ENCODE measurements around the gene NCAPH2. TPM values are rescaled to one million over a fixed set of nuclear protein-coding genes. Genes with fewer than 3 reads are reported as not detected.
"Not testable (repeated sequence)": the region's sequence is repeated elsewhere in the genome, so short reads cannot be mapped to it uniquely, and the experiment has no call there.

The NCAPH2 gene
- total and polyA plus RNA-seq, 2 of the 8 experiments (the other 6 are each of a cell fraction or from before 2014, with no cell fraction given): 62.2 to 81.6 TPM

DNA sequence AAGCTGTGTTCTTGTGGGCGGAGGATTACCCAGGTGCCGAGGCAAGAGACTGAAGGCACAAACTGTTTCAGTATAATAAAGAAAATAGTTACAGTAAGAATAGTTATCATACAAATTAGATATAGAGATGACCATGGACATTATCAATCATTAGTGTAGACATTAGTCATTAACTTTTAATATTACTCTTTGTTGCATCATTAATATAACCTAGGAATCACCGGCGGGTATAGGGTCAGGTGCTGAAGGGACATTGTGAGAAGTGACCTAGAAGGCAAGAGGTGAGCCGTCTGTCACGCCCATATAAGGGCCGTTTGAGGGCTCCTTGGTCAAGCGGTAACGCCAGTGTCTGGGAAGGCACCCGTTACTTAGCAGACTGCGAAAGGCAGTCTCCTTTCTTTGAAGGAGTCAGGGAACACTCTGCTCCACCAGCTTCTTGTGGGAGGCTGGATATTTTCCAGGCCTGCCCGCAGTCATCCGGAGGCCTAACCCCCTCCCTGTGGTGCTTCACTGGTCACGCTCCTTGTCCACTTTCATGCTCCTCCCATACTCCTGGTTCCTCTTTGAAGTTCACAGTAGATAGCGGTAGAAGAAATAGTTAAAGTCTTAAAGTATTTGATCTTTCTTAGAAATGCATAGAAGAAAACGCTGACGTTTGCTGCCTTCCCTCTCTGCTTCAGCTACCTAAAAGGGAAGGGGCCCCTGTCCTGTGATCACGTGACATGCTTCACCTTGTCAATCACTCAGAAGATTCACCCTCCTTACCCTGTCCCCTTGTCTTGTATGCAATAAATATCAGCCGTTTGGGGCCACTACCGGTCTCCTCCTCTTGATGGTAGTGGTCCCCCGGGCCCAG lies 26.1 kb downstream of the NCAPH2 start:
- H3K9ac ChIP-seq (replicated peaks in 1 of 4; ENCODE audit: extremely low read depth in 1 of 4, low read depth in 3 of 4, low read length in 3 of 4); H3K18ac ChIP-seq (ENCODE audit: extremely low read depth, low read length); H4K5ac ChIP-seq (ENCODE audit: insufficient read length, low read depth, low read length); H4K20me1 ChIP-seq (replicated peaks in 1 of 2; ENCODE audit: control insufficient read depth in 1 of 2, insufficient read depth in 2 of 2, low read length in 2 of 2); H3K56ac ChIP-seq (replicated peaks; ENCODE audit: insufficient read length, low read depth, low read length); H2BK20ac ChIP-seq (ENCODE audit: low read length); H3K79me1 ChIP-seq (ENCODE audit: low read depth, low read length); H2AK5ac ChIP-seq (ENCODE audit: low read depth, low read length); H2AFZ ChIP-seq (ENCODE audit: low read length); DNase-seq (ENCODE audit: low read depth in 1 of 2, low spot score in 2 of 2); H3K9me3 ChIP-seq (ENCODE audit: insufficient read depth in 2 of 2, low read depth in 1 of 2, low read length in 1 of 2); H3K36me3 ChIP-seq (ENCODE audit: control insufficient read depth in 2 of 4, insufficient read depth in 4 of 4, low read length in 3 of 4); POLR2A ChIA-PET (ENCODE audit: partially characterized antibody); H2BK12ac ChIP-seq (ENCODE audit: low read depth, low read length); H2BK5ac ChIP-seq (ENCODE audit: low read depth, low read length); H4K91ac ChIP-seq (replicated peaks; ENCODE audit: insufficient read length, low read length); H2BK15ac ChIP-seq (ENCODE audit: low read length); H3K27ac ChIP-seq (ENCODE audit: low read depth, low read length); H3K79me2 ChIP-seq (ENCODE audit: control insufficient read depth in 1 of 2, insufficient read depth in 2 of 2, low read length in 2 of 2); H4K8ac ChIP-seq (ENCODE audit: extremely low read depth, insufficient read depth, low read length); H3K14ac ChIP-seq (ENCODE audit: insufficient read length); H3K23ac ChIP-seq (ENCODE audit: insufficient read length); H3K4me3 ChIP-seq (ENCODE audit: extremely low read depth in 1 of 4, insufficient read depth in 2 of 4, low read depth in 3 of 4, low read length in 4 of 4); FAIRE-seq; H2BK120ac ChIP-seq (replicated peaks; ENCODE audit: low read depth, low read length); H3K4ac ChIP-seq (replicated peaks; ENCODE audit: insufficient read length, low read depth, low read length); H3K4me2 ChIP-seq (ENCODE audit: insufficient read depth in 1 of 2, low read depth in 2 of 2, low read length in 2 of 2): not testable (repeated sequence)
- Histone ChIP-seq H3K27me3 (replicated peaks in 1 of 4; ENCODE audit: control insufficient read depth in 3 of 4, extremely low read depth in 1 of 4, insufficient read depth in 3 of 4, low read length in 3 of 4) (peaks cover 35 to 45% (median 42%) of the 10 kb centered on the region in 4 experiments), H3K23me2 (ENCODE audit: low read depth, low read length) (peaks cover 18% of the 10 kb centered on the region; the same call in 1 of the 2 replicates), H3K4me1 (replicated peaks in 1 of 4; ENCODE audit: control insufficient read depth in 3 of 4, insufficient read depth in 4 of 4, low read length in 3 of 4) (peaks cover 0 to 14% (median 5%) of the 10 kb centered on the region in 4 experiments; a peak in 5 of 7 replicates)
- WGBS, 2 experiments (ENCODE audit: extremely low coverage in 1 of 2, insufficient coverage in 1 of 2, insufficient read length in 1 of 2, insufficient replicate concordance in 2 of 2, low coverage in 1 of 2, low lambda C conversion rate in 2 of 2, missing lambda C conversion rate in 1 of 2): 87% methylated on average over 21 of the region's 21 CpGs; no CpG with 5 or more reads in 1 of the 2 experiments
- TF ChIP-seq SRF (IDR thresholded peaks at IDR 0.05; ENCODE audit: low read depth, low read length): peak; percentile 83
- CTCF ChIA-PET (ENCODE audit: partially characterized antibody): interaction anchor here (0.9 to 1.2 kb wide), 3 partner anchors 8 to 82 kb away, joined by 3 to 5 read pairs (median 5); partner anchors contain the start of gene SCO2

Measured in H1 (cell line).